ENCODE data around the gene SLC25A42.

DNA sequence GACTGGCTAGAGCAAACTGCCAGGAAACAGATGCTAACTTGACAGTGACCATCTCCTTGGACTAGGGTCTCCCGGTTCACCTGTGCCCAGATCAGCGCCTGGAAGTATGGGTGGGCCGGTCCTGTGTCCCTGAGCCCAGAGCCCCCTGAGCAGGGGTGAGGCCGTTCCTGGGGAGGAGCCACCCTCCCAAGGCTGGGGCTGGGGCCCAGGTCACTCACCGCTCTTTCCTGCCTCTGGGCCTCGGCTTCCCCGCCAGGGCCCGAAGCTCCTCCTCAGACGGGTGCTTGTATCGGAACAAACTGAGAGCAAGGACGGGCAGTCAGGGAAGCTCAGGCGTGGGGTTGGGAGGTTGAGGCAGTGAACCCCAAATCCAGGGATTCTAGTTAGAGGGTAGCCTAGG lies 69.1 kb downstream of the SLC25A42 start:
- TF ChIP-seq POLR2A (IDR thresholded peaks at IDR 0.05; ENCODE audit: low read length) (no peak), GATA1 (IDR thresholded peaks at IDR 0.05; ENCODE audit: low read depth, low read length) (no peak)
